Mucosa of descending colon (tissue), 3 donors: ENCODE data around the gene DNAJB8. TPM values are rescaled to one million over a fixed set of nuclear protein-coding genes. Genes with fewer than 3 reads are reported as not detected.

Experiments
- ATAC-seq: fragments of 200-7000 bp; cut with Tn5 transposase; one replicate; pipeline ENCODE4 v1.9.1; 2020; ENCODE audit warnings: mild to moderate bottlenecking, moderate library complexity
- DNase-seq, 3 donors: peaks; one replicate each; pipeline ENCODE4 v3.0.0-alpha.2; 2020
- H3K36me3 ChIP-seq: fragments of 200-600 bp; one replicate; pipeline ENCODE4 v1.8.0; 2021; ENCODE audit warnings: low read depth, mild to moderate bottlenecking
- H3K4me1 ChIP-seq: fragments of 200-600 bp; one replicate; pipeline ENCODE4 v1.8.0; 2021; ENCODE audit warnings: low read depth, mild to moderate bottlenecking
- H3K4me3 ChIP-seq: fragments of 200-600 bp; one replicate; pipeline ENCODE4 v1.8.0; 2021; ENCODE audit warnings: mild to moderate bottlenecking
- H3K9me3 ChIP-seq: fragments of 200-600 bp; one replicate; pipeline ENCODE4 v1.8.0; 2021; ENCODE audit warnings: mild to moderate bottlenecking
- intact Hi-C, 2 donors: fragments of 100-400 bp; cut with DNase I in 1 of 2; cut with micrococcal nuclease in 1 of 2; formaldehyde crosslinking; loops; one replicate each; pipeline versions ENCODE4 v1.11.0 to v1.11.1; 2022; cut with DNase I, micrococcal nuclease
- total RNA-seq, 3 donors: library from RNA; stranded (reverse); fragmentation: NEBNext Ultra II Directional in 2 of 3; extraction: Animal tissue kit (Norgen Biotek cat#: 25700) in 2 of 3; gene quantifications; one replicate each; pipeline versions ENCODE4 v1.2.1 to v1.2.4, GENCODE V29; 2021 to 2023
- TF ChIP-seq, protein P1 (sequence below): fragments of 200-600 bp; IDR thresholded peaks from one replicate; pipeline ENCODE4 v1.8.0; 2022; ENCODE audit warnings: antibody characterized with exemption, mild to moderate bottlenecking
- donor health status: DM: no; HTN: no; CAD: no; lungs with moderate emphysema.
- donor health status: DM: no; HTN: no; CAD: no.
- donor health status: DM: no; HTN: yes; CAD: no.

The DNAJB8 gene
- total RNA-seq, 3 donors from 2014 or later = not detected

DNA sequence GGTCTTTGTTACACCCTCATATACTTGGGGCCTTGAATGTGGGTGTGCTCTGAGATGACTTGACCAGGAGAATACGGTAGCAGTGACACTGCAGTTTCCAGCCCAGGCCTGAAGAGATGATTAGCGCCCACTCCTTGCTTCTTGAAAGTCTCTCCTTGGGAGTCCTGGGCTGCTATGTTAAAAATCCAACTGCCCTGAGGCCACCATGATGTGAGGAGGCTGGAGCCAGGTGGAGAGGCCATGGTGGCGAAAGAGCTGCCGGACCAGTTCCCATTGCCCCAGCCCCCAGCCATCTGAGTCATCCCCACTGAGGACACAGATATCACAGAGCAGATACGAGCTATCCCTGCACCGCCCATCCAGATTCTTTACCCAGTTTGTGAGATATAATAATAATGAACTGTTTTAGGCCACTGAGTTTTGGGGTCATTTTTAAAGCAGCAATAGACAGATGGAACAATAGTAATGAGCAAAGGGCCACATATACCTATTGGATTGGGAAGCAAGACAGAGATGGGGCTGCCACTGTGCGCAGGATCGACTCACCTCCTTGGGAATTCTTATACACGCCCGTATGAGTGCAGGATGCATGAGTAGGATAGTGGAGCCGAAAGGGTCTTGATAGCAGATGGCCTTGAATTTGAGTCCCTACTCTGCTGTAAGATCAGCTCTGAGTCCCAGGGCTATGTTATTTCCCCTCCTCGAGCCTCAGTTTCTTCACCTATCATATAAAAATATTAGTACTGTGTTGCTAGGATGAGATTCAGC lies 38.5 kb upstream of the DNAJB8 start:
- Histone ChIP-seq H3K9me3 (no peaks in the 10 kb centered on the region), H3K4me1 (no peaks in the 10 kb centered on the region), H3K4me3 (no peak overlapping the region), H3K36me3 (no peaks in the 10 kb centered on the region)
- TF ChIP-seq, protein P1, sequence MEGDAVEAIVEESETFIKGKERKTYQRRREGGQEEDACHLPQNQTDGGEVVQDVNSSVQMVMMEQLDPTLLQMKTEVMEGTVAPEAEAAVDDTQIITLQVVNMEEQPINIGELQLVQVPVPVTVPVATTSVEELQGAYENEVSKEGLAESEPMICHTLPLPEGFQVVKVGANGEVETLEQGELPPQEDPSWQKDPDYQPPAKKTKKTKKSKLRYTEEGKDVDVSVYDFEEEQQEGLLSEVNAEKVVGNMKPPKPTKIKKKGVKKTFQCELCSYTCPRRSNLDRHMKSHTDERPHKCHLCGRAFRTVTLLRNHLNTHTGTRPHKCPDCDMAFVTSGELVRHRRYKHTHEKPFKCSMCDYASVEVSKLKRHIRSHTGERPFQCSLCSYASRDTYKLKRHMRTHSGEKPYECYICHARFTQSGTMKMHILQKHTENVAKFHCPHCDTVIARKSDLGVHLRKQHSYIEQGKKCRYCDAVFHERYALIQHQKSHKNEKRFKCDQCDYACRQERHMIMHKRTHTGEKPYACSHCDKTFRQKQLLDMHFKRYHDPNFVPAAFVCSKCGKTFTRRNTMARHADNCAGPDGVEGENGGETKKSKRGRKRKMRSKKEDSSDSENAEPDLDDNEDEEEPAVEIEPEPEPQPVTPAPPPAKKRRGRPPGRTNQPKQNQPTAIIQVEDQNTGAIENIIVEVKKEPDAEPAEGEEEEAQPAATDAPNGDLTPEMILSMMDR = no peak
- DNase-seq = no peak
- intact Hi-C loops = no loop called here
- ATAC-seq = no peak

DNA sequence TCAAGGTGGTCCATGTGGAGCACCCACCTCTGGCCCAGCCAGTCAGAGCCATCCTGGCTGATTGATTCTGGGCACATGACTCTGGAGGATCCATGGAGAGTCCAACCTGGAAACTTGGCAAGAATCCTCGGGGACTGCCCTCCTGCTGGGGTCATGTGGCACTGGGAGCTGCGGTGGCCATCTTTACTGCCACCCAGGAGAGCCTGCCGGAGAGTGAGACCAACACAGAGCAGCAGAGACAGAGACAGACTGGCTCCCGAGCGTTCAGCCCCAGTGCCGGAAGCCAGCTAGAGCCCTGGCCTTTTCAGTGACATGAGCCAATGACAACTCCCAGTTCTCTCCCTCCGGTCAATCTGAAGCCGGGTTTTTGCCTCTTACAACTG lies 37.8 kb upstream of the DNAJB8 start:
- Histone ChIP-seq H3K9me3 (no peaks in the 10 kb centered on the region), H3K36me3 (no peaks in the 10 kb centered on the region), H3K4me3 (no peak overlapping the region), H3K4me1 (no peaks in the 10 kb centered on the region)
- intact Hi-C loops = no loop called here
- DNase-seq = no peak
- ATAC-seq = no peak
- TF ChIP-seq, protein P1 = no peak

DNA sequence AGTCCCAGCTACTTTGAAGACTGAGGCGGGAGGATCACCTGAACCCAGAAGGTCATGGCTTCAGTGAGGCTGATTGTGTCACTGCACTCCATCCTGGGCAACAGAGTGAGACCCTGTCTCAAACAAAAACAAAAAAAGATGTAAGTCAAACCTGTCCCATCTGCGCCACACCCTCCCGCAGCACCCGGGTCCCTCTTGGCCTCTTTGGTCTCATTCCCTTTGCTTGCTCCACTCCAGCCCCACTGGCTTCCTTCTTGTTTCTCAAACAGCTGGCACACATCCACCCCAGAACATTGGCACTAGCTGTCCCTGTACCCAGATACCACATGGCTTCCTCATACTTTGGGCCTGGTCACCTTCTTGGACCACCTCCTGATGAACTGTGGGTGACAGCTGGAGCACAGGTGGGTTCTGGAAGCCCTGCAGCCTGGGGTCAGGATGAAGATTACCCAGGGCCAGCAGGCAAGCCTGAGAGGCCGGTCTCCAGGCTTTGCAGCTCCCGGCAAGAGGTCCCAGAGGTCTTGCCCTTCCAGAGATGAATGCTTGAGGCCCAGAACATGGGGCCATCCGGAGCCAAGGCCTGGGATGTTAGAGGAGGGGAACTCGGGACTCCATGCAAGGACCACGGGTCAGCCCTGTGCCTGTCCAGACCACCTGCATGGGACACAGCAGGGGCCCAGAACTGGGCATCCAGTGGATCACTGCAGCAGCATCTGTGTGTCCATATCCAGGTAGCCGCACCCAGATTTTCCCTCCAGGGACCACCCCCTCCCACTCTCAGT lies 37.3 kb upstream of the DNAJB8 start:
- Histone ChIP-seq H3K4me3 (no peak overlapping the region), H3K9me3 (no peaks in the 10 kb centered on the region), H3K4me1 (no peaks in the 10 kb centered on the region), H3K36me3 (no peaks in the 10 kb centered on the region)
- TF ChIP-seq, protein P1 = no peak
- DNase-seq = no peak
- ATAC-seq = no peak
- intact Hi-C loops = no loop called here

DNA sequence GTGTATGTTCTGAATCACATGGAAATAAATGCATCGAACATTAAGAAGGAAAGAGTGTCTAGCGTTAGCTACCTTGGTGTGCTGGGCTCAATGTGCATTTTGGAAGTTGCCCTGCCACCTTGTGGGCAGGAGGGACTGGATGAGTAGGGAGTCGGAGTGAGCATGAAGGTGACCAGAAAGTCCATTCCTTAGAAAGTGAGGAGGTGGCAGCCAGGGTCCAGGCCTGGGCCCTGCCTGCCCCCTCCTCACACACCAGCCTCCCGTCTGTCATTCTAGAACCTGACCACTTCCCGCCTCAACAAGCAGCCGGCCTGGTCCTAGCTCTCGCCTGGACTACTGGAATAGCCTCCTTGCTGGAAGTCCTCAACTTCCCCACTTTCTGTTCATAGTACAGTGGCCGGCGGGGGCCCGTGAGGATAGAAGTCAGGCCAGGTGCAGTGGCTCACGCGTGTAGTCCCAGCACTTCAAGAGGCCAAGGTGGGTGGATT lies 36.5 kb upstream of the DNAJB8 start:
- peak; percentile 24 for ATAC-seq
- no peaks in the 10 kb centered on the region for H3K4me1 ChIP-seq
- H3K4me3 ChIP-seq = no peak overlapping the region
- intact Hi-C loops = no loop called here
- DNase-seq = no peak
- no peaks in the 10 kb centered on the region for H3K9me3 ChIP-seq
- no peaks in the 10 kb centered on the region for H3K36me3 ChIP-seq
- TF ChIP-seq, protein P1 = no peak

DNA sequence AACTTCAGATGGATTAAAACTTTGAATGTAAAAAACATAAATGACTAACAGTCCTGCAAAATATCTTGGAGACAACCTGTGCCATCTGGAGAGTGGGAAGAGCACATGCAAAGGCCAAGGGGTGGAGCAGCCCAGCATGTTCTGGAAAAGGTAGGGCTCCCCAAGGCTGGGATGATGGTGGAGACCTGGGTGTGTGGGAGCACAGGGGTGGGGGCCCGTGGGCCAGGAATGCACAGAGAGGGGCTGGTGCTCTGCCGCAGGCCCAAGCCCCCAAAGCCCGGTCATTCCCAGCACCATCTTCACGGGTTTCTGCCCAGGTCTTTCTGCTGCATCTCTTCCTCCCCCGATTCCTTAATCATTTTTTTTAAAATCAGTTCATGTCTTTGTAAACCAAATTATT lies 36.0 kb upstream of the DNAJB8 start:
- Histone ChIP-seq H3K4me1 (no peaks in the 10 kb centered on the region), H3K9me3 (no peaks in the 10 kb centered on the region), H3K4me3 (no peak overlapping the region), H3K36me3 (no peaks in the 10 kb centered on the region)
- TF ChIP-seq, protein P1 = no peak
- intact Hi-C loops = no loop called here
- ATAC-seq (no peak), DNase-seq (no peak)
